ENCODE results near the gene TRPV4. TPM values are rescaled to one million over a fixed set of nuclear protein-coding genes. Genes with fewer than 3 reads are reported as not detected.

The TRPV4 gene
- total RNA-seq, 1 donor from 2014 or later: 3.5 TPM

DNA sequence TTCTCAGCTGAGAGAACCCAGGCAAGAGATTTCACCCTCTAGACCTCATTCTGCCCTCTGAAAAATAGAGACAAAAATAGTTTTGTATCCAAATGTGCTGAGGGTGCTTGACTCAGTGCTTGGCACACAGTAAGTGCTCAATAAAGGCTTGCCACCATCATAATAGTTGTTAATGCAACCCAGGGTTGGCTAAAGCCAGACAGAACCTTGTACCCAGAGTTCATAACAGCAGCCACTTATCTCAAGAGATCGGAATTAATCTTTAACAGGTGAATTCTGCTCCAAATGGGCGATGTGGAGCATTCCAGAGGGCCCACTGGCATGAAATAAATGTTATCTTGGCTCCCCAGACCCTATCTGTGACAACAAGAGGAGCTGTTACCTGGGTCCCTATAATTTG is 2.9 kb downstream of the TRPV4 start:
- no peak for DNase-seq (ENCODE audit: low read depth, low spot score)
- H3K9me3 Mint-ChIP-seq: no peaks in the 10 kb centered on the region
- no peaks in the 10 kb centered on the region for H3K36me3 Mint-ChIP-seq (ENCODE audit: low read depth)
- H3K4me1 Mint-ChIP-seq: peaks cover 32% of the 10 kb centered on the region
- no peak for TF ChIP-seq CTCF (conservative IDR thresholded peaks at IDR 0.05)
- H3K27me3 Mint-ChIP-seq (ENCODE audit: low read depth): peaks cover 17% of the 10 kb centered on the region
- H3K4me3 Mint-ChIP-seq: no peak overlapping the region
- H3K27ac Mint-ChIP-seq (ENCODE audit: unreplicated experiment): no peak overlapping the region

- H3K27me3 Mint-ChIP-seq (ENCODE audit: low read depth): peaks cover 13% of the 10 kb centered on the region
- H3K27ac Mint-ChIP-seq (ENCODE audit: unreplicated experiment): no peak overlapping the region
- H3K4me3 Mint-ChIP-seq: no peak overlapping the region
- peaks cover 32% of the 10 kb centered on the region for H3K4me1 Mint-ChIP-seq
- DNase-seq (ENCODE audit: low read depth, low spot score): no peak
- no peaks in the 10 kb centered on the region for H3K36me3 Mint-ChIP-seq (ENCODE audit: low read depth)
- no peak for TF ChIP-seq CTCF (conservative IDR thresholded peaks at IDR 0.05)
- no peaks in the 10 kb centered on the region for H3K9me3 Mint-ChIP-seq
Observed at GRCh38 chr12:109829667-109830066, 3.5 kb downstream of the TRPV4 start.

DNA sequence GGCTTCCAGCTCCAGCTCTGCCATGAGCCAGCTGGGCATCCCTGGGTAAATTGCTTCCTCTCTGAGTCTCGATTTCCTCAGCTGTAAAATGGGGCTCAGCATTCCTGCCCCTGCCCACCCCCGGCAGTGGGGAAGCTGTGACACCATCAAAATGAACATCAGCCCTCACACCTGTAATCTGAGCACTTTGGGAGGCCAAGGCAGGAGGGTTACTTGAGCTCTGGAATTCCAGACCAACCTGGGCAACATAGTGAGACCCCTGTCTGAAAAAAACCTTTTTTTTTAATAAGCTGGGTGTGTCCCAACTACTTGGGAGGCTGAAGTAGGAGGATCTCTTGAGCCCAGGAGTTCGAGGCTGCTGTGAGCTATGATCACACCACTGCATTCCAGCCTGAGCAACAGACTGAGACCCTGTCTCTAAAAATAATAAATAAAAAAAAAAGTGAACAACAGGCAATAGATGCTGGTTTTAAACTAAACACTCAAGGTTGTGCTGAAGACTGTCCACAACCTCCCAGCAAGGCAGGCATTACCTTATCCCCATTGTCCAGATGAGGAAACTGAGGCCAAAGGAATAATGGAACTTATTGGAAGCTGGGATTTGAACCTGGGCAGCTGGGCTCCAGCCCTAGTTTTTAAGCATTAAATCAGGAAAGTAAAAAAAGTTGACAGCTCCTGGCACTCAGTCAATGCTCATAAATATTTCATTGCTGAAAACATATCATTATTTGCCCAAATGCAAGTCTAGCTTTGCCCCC is 4.3 kb downstream of the TRPV4 start:
- TF ChIP-seq CTCF (conservative IDR thresholded peaks at IDR 0.05): no peak
- peaks cover 13% of the 10 kb centered on the region for H3K27me3 Mint-ChIP-seq (ENCODE audit: low read depth)
- no peaks in the 10 kb centered on the region for H3K9me3 Mint-ChIP-seq
- H3K36me3 Mint-ChIP-seq (ENCODE audit: low read depth): no peaks in the 10 kb centered on the region
- H3K4me1 Mint-ChIP-seq: peaks cover 32% of the 10 kb centered on the region
- no peak overlapping the region for H3K27ac Mint-ChIP-seq (ENCODE audit: unreplicated experiment)
- no peak overlapping the region for H3K4me3 Mint-ChIP-seq
- DNase-seq (ENCODE audit: low read depth, low spot score): no peak

DNA sequence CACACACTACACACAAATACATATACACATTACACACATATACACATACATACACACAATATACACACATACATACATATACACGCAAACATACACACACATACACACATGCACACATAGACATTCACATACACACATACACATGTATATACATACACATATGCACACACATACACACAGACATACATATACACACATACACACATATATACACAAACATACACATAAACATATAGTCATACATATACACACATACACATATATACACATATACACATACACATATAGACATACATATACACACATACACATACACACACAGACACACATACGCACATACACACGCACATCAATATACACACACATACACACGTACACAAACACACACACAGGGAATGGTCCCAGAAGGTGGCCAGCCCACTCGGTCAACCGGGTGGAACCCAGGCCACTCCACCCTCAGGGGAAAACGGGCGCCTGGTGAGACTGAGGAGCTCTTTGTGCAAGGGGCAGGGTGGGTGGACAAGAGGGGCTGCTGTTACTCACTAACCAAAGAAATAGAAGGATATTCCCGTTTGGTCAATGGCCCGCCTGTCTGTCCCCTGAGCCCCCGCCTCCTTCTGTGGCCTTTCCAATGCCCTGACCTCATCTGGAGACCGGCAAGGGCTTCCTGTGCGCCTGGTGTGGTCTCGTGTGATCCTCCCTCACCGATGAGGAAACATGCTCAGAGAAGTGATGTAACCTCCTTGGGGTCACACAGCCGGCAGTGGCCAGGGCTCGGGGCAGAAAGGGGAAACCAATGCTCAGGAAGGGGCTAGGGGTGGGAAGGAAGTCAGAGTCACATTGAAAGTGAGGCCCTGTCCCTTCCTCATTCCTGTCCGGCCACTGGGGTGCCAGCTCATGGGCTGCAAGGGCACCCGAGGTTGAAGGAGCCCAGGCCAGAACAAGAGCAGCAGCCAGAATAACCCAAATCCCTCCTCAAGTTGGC is 5.3 kb downstream of the TRPV4 start:
- Mint-ChIP-seq H3K9me3 (no peaks in the 10 kb centered on the region), H3K27ac (ENCODE audit: unreplicated experiment) (peak overlapping the region; percentile 98), H3K4me1 (peaks cover 36% of the 10 kb centered on the region), H3K36me3 (ENCODE audit: low read depth) (no peaks in the 10 kb centered on the region), H3K4me3 (peak overlapping the region; percentile 65), H3K27me3 (ENCODE audit: low read depth) (peaks cover 8% of the 10 kb centered on the region)
- peak; percentile 56 for DNase-seq (ENCODE audit: low read depth, low spot score)
- no peak for TF ChIP-seq CTCF (conservative IDR thresholded peaks at IDR 0.05)

- TF ChIP-seq CTCF (conservative IDR thresholded peaks at IDR 0.05): no peak
- H3K9me3 Mint-ChIP-seq: no peaks in the 10 kb centered on the region
- peaks cover 41% of the 10 kb centered on the region for H3K4me1 Mint-ChIP-seq
- H3K36me3 Mint-ChIP-seq (ENCODE audit: low read depth): no peaks in the 10 kb centered on the region
- no peak overlapping the region for H3K27ac Mint-ChIP-seq (ENCODE audit: unreplicated experiment)
- no peak for DNase-seq (ENCODE audit: low read depth, low spot score)
- peaks cover 8% of the 10 kb centered on the region for H3K27me3 Mint-ChIP-seq (ENCODE audit: low read depth)
- no peak overlapping the region for H3K4me3 Mint-ChIP-seq
Observed at GRCh38 chr12:109827080-109827479, 6.1 kb downstream of the TRPV4 start.

All from neural crest cell (in vitro differentiated cells).